HL-60/S4 treated with retinoic acid at 250 ng/mL for 4 days and 3 days (cell line): ENCODE results near the gene WDR18.

ENCODE experiments used
- in situ Hi-C: fragments of 300-500 bp; cut with MboI; formaldehyde crosslinking; loops from 2 replicates; pipeline ENCODE4 v1.7.0; 2022; ENCODE audit warnings: low sequenced_read_pairs

The WDR18 gene

DNA sequence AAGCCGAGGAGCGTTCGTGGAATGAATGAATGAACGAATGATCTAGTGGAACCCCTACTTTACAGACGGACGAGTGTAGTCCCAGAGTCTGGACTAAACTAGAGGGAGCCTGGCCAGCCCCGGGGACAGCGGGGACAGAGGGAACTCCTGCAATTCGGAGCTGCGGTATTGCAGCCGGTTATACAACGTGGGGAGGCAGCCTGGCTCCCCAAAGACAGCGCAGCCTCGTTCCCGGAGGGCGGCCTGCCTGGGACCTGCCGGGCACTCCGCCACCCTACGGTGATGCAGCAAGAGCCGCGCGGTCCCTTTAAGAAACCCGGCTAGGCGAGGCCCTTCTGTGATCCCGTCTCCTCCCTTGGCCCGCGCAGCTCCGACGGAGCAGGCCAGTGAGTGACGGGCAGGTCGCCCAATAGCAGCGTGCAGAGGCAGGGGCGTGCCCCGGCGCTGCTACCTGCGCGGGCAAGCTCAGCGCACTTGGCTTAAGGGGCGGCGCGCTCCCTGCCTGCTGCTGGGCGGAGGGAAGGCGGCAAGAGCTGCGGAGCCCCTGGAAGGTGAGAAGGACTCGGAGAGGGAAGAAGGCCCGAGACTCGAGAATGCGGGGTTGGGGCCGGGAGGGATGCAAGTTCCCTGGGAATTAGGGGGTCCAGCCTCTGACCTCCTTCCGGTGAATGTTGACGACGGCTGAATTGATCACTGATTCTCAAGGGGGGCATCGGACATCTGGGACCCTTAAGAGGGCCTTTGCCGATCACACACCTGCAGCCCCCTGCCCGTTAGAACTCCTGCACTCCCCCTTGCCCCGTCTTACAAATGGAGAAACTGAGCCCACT lies 55.7 kb downstream of the WDR18 start, which contains the start of gene ABCA7:
Gene ABCA7 (plus strand): TSS at position 462 of the 830 bp plus-strand sequence. CDS start 1,255 bp downstream, outside the sequence.
- in situ Hi-C loops = no loop called here

DNA sequence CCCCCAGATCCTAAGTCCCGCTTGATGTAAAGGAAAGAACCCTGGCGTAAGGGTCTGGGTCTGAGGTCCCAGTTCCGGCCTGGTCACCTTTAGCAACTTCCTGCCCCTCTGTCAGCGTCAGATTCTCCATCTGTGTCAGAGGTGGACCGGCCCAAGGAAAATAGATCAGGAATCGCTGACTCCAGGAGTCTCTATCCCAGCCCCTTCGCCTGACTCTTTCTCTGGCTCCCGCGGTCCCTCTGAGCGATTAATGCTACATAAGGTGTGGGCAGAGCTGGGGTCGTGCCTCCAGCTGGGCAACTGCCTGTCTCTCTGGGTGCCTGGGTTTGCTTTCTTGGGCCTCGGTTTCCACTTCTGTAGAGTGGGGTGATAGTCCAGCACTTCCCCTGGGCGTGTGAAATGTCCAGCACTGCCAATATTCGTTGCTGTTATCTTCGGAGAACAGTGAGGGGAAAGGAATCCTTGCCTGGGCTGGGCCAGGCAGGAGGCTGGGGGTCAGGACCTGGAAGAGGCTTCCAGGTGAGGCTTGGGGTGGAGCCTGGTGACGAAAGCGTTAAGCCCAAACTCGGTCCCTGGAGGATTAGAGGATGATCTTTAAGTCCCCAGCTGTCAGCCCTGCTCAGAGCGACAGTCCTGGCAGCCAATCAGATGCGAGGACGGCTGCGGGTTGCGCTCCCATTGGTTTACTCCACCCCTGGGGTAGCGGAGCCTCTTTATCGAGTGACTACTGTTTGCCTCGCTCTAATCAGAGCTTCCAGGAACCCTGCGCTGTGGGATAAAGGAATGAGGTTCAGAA lies 56.5 kb downstream of the WDR18 start:
- in situ Hi-C loops = no loop called here

GRCh38 chr19:1041272-1041834 lies 57.2 kb downstream of the WDR18 start:
- in situ Hi-C loops = no loop called here

DNA sequence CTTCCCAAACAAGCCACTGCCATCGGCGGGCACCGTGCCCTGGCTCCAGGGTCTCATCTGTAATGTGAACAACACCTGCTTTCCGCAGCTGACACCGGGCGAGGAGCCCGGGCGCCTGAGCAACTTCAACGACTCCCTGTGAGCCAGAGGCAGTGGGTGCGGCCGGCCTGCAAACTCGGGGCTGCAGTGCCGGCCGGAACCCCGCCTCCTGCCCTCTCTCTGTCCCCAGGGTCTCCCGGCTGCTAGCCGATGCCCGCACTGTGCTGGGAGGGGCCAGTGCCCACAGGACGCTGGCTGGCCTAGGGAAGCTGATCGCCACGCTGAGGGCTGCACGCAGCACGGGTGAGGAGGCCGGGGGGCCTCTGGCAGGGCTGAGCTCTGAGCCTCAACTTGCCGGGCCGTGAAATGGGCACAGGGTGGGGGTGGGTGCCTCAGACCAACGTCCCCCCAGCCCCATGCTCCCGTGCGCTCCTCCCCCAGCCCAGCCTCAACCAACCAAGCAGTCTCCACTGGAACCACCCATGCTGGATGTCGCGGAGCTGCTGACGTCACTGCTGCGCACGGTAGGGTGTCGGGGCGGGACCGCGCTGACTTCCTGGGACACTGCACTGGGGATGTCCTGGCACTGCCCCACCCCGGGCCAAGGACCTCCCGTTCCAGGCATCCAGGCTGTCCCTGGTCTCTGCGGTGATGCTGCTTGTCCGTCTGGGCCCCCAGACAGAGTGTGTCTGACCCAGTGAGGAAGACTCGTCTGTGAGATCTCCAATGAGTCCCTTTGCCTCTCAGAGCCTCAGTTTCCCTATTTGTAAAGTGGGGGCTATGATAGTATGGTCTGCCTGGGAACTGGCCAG lies 57.9 kb downstream of the WDR18 start:
- in situ Hi-C loops = no loop called here

DNA sequence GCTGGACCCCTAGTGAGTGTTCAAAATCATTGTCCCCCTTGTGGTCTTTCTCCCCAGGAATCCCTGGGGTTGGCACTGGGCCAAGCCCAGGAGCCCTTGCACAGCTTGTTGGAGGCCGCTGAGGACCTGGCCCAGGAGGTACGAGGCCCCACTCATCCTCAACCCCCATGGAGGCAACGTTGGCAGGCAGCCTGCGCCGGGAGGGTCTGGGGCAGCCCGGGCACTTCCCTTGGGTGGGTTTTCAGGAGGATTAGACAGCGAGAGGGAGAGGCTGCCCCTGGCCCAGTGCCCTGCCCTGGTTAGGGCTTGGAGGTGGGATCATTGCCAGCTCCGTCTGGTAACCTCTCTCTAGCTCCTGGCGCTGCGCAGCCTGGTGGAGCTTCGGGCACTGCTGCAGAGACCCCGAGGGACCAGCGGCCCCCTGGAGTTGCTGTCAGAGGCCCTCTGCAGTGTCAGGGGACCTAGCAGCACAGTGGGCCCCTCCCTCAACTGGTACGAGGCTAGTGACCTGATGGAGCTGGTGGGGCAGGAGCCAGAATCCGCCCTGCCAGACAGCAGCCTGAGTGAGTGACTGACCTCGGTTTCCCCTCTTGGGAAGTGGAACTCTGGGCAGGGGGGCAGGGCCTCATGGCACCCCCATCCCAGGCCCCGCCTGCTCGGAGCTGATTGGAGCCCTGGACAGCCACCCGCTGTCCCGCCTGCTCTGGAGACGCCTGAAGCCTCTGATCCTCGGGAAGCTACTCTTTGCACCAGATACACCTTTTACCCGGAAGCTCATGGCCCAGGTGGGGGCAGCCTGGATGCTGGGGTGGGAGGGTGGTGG lies 58.8 kb downstream of the WDR18 start:
- in situ Hi-C loops = no loop called here
